ENCODE data around the gene RAB11FIP5.

The RAB11FIP5 gene

GRCh38 chr2:73033766-73034381 is 78.9 kb downstream of the RAB11FIP5 start:
- no peak for DNase-seq (ENCODE audit: low spot score)

- DNase-seq (ENCODE audit: low spot score), result no peak
Observed at GRCh38 chr2:73033142-73033765, 79.5 kb downstream of the RAB11FIP5 start.

GRCh38 chr2:73032702-73033097 is 80.0 kb downstream of the RAB11FIP5 start:
- DNase-seq (ENCODE audit: low spot score), result no peak

GRCh38 chr2:73031725-73032701 is 80.7 kb downstream of the RAB11FIP5 start:
- DNase-seq (ENCODE audit: low spot score), result no peak

GRCh38 chr2:73031095-73031678 is 81.6 kb downstream of the RAB11FIP5 start:
- no peak for DNase-seq (ENCODE audit: low spot score)

GRCh38 chr2:73028841-73029240 is 83.9 kb downstream of the RAB11FIP5 start:
- no peak for DNase-seq (ENCODE audit: low spot score)

GRCh38 chr2:73027340-73027739 is 85.4 kb downstream of the RAB11FIP5 start:
- no peak for DNase-seq (ENCODE audit: low spot score)

GRCh38 chr2:73023497-73023896 is 89.3 kb downstream of the RAB11FIP5 start:
- DNase-seq (ENCODE audit: low spot score), result no peak
